Common myeloid progenitor, CD34-positive (primary cell): ENCODE measurements around the gene BTBD9.
"Not testable (repeated sequence)": the region's sequence is repeated elsewhere in the genome, so short reads cannot be mapped to it uniquely, and the experiment has no call there.

Source experiments
- CTCF ChIA-PET: fragments of 350-600 bp; sonication (Branson Sonifier 250); formaldehyde crosslinking; loops from one replicate; lab custom pipeline; 2021; ENCODE audit warnings: antibody characterized with exemption; lab: Charles Lee
- POLR2A ChIA-PET: fragments of 350-600 bp; sonication (Branson Sonifier 250); formaldehyde crosslinking; loops from one replicate; lab custom pipeline; 2021; ENCODE audit warnings: antibody characterized with exemption; lab: Charles Lee
- DNase-seq, 3 donors: peaks; one replicate each; pipeline versions ENCODE4 v3.0.0 to v3.0.0-alpha.2; 2013
- H3K27ac ChIP-seq, 2 experiments: 1 replicate in 1 of 2; 2 replicates in 1 of 2; pipeline ENCODE4 v1.7.0; 2013; ENCODE audit warnings: inconsistent platforms in 2 of 2, low read length in 2 of 2, mild to moderate bottlenecking in 2 of 2, low read depth in 1 of 2, moderate library complexity in 1 of 2; ENCODE audit not compliant: severe bottlenecking in 2 of 2, insufficient read depth in 1 of 2, poor library complexity in 1 of 2
- H3K27me3 ChIP-seq, 5 experiments: replicated peaks in 2 of 5; 1 replicate in 3 of 5; 2 replicates in 2 of 5; pipeline versions ENCODE4 v1.6.1 to v1.7.0; 2013; ENCODE audit warnings: low read length in 4 of 5, mild to moderate bottlenecking in 2 of 5, moderate library complexity in 2 of 5, inconsistent platforms in 1 of 5; ENCODE audit not compliant: insufficient read depth in 5 of 5, control insufficient read depth in 4 of 5
- H3K36me3 ChIP-seq, 4 experiments: 1 replicate in 2 of 4; 2 replicates in 2 of 4; pipeline versions ENCODE4 v1.6.1 to v1.7.0; 2013; ENCODE audit warnings: low read length in 3 of 4, control low read depth in 1 of 4, mild to moderate bottlenecking in 1 of 4; ENCODE audit not compliant: control insufficient read depth in 4 of 4, insufficient read depth in 4 of 4
- H3K4me1 ChIP-seq, 4 experiments: 1 replicate in 3 of 4; 2 replicates in 1 of 4; pipeline versions ENCODE4 v1.6.1 to v1.7.1; 2013; ENCODE audit warnings: low read length in 3 of 4, mild to moderate bottlenecking in 3 of 4, control low read depth in 1 of 4, inconsistent platforms in 1 of 4, moderate library complexity in 1 of 4; ENCODE audit not compliant: control insufficient read depth in 4 of 4, insufficient read depth in 4 of 4; ENCODE audit errors: control extremely low read depth in 1 of 4
- H3K4me3 ChIP-seq, 7 experiments: 1 replicate in 4 of 7; 2 replicates in 3 of 7; pipeline versions ENCODE4 v1.5.1 to v1.7.0; 2013; ENCODE audit warnings: mild to moderate bottlenecking in 7 of 7, low read length in 6 of 7, moderate library complexity in 6 of 7, inconsistent platforms in 2 of 7, low read depth in 2 of 7, control low read depth in 1 of 7; ENCODE audit not compliant: insufficient read depth in 4 of 7, control insufficient read depth in 1 of 7; ENCODE audit errors: extremely low read depth in 1 of 7
- H3K9me3 ChIP-seq, 5 experiments: 1 replicate in 4 of 5; 2 replicates in 1 of 5; pipeline versions ENCODE4 v1.6.1 to v1.7.1; 2013; ENCODE audit warnings: low read length in 4 of 5, mild to moderate bottlenecking in 2 of 5, inconsistent platforms in 1 of 5, low read depth in 1 of 5, moderate library complexity in 1 of 5; ENCODE audit not compliant: control insufficient read depth in 4 of 5, insufficient read depth in 2 of 5; ENCODE audit errors: control extremely low read depth in 1 of 5
- WGBS: methylation state at CpG from one replicate; pipeline ENCODE4 v1.1.5; 2013; ENCODE audit not compliant: insufficient coverage; 5-methylcytosine and 5-hydroxymethylcytosine counted together

Gene BTBD9

GRCh38 chr6:38619342-38619741, 20.4 kb downstream of the BTBD9 start:
- DNase-seq, H3K27ac ChIP-seq, H3K27me3 ChIP-seq, POLR2A ChIA-PET, H3K9me3 ChIP-seq, H3K36me3 ChIP-seq, H3K4me3 ChIP-seq, H3K4me1 ChIP-seq: not testable (repeated sequence)
- CTCF ChIA-PET = interaction anchor here (1.0 kb wide), 1 partner anchor 586 kb away, joined by 3 read pairs; no protein-coding TSS in a partner anchor
- 100% methylated on average over 1 of the region's 1 CpG for WGBS

- WGBS = no CpG with 5 or more reads among the region's 1 CpG
- H3K9me3 ChIP-seq, DNase-seq, H3K4me3 ChIP-seq, H3K36me3 ChIP-seq, CTCF ChIA-PET, H3K4me1 ChIP-seq, H3K27me3 ChIP-seq, POLR2A ChIA-PET, H3K27ac ChIP-seq: not testable (repeated sequence)
Observed at GRCh38 chr6:38618301-38618700, 21.4 kb downstream of the BTBD9 start.

GRCh38 chr6:38617856-38618255, 21.9 kb downstream of the BTBD9 start:
- CTCF ChIA-PET = no interaction called here

GRCh38 chr6:38612143-38612965, 27.4 kb downstream of the BTBD9 start:
- ChIA-PET POLR2A (no interaction called here), CTCF (no interaction called here)
- DNase-seq = no peak
- H3K4me1 ChIP-seq = no peaks in the 10 kb centered on the region
- no peaks in the 10 kb centered on the region for H3K9me3 ChIP-seq
- H3K27ac ChIP-seq = no peak overlapping the region
- no CpG with 5 or more reads among the region's 1 CpG for WGBS
- no peaks in the 10 kb centered on the region for H3K36me3 ChIP-seq
- H3K4me3 ChIP-seq = no peak overlapping the region
- H3K27me3 ChIP-seq = no peaks in the 10 kb centered on the region

More at GRCh38 chr6:38617856-38618255, 21.9 kb downstream of the BTBD9 start:
- Histone ChIP-seq H3K4me3 (no peak overlapping the region), H3K36me3 (no peaks in the 10 kb centered on the region), H3K9me3 (peaks cover 0 to 3% (median 0%) of the 10 kb centered on the region in 5 experiments), H3K27ac (no peak overlapping the region), H3K27me3 (no peaks in the 10 kb centered on the region), H3K4me1 (no peaks in the 10 kb centered on the region)
- 98% methylated on average over 7 of the region's 8 CpGs for WGBS
- no peak for DNase-seq
- POLR2A ChIA-PET = no interaction called here

GRCh38 chr6:38610050-38610625, 29.6 kb downstream of the BTBD9 start:
- Histone ChIP-seq H3K36me3 (no peaks in the 10 kb centered on the region), H3K4me1 (no peaks in the 10 kb centered on the region), H3K4me3 (no peak overlapping the region), H3K9me3 (no peaks in the 10 kb centered on the region), H3K27me3 (no peaks in the 10 kb centered on the region), H3K27ac (no peak overlapping the region)
- 100% methylated on average over 2 of the region's 6 CpGs for WGBS
- ChIA-PET CTCF (interaction anchor here (1.2 to 2.3 kb wide), 3 partner anchors 10 to 32 kb away, joined by 3 to 8 read pairs (median 3); no protein-coding TSS in a partner anchor), POLR2A (no interaction called here)
- DNase-seq = no peak

- POLR2A ChIA-PET = no interaction called here
- no peak overlapping the region for H3K27ac ChIP-seq
Observed at GRCh38 chr6:38604700-38605099, 35.0 kb downstream of the BTBD9 start.

GRCh38 chr6:38603966-38604365, 35.8 kb downstream of the BTBD9 start:
- POLR2A ChIA-PET = no interaction called here
- no peaks in the 10 kb centered on the region for H3K9me3 ChIP-seq
- DNase-seq = no peak

More at GRCh38 chr6:38604700-38605099, 35.0 kb downstream of the BTBD9 start:
- no peaks in the 10 kb centered on the region for H3K27me3 ChIP-seq
- H3K4me3 ChIP-seq = no peak overlapping the region
- no CpG with 5 or more reads among the region's 2 CpGs for WGBS
- CTCF ChIA-PET = no interaction called here
- no peaks in the 10 kb centered on the region for H3K36me3 ChIP-seq
- H3K9me3 ChIP-seq = no peaks in the 10 kb centered on the region
- H3K4me1 ChIP-seq = no peaks in the 10 kb centered on the region
- no peak for DNase-seq

More at GRCh38 chr6:38603966-38604365, 35.8 kb downstream of the BTBD9 start:
- 100% methylated on average over 1 of the region's 3 CpGs for WGBS
- Histone ChIP-seq H3K4me3 (no peak overlapping the region), H3K27ac (no peak overlapping the region), H3K4me1 (no peaks in the 10 kb centered on the region), H3K27me3 (no peaks in the 10 kb centered on the region), H3K36me3 (no peaks in the 10 kb centered on the region)
- CTCF ChIA-PET = no interaction called here
